SK-N-MC (cell line): ENCODE measurements around the gene PRSS22.

Experiments
- DNase-seq: peaks from one replicate; pipeline ENCODE4 v3.0.0-alpha.2; 2011; ENCODE audit warnings: low read depth, low spot score
- H3K27ac ChIP-seq: fragments of 200-600 bp; sonication (generic); 2 replicates; pipeline ENCODE4 v1.5.1; 2016; ENCODE audit warnings: mixed run types
- H3K36me3 ChIP-seq: fragments of 200-600 bp; sonication (generic); 2 replicates; pipeline ENCODE4 v1.6.1; 2017; ENCODE audit warnings: antibody characterized with exemption, low read length, mixed read lengths; ENCODE audit not compliant: insufficient read depth
- H3K4me3 ChIP-seq: fragments of 200-600 bp; sonication (generic); 2 replicates; pipeline ENCODE4 v1.5.1; 2016
- H3K9ac ChIP-seq: fragments of 200-600 bp; sonication (generic); 2 replicates; pipeline ENCODE4 v1.8.0; 2017; ENCODE audit warnings: mixed run types, mixed read lengths; ENCODE audit not compliant: insufficient read length
- H3K9me3 ChIP-seq: fragments of 200-600 bp; sonication (generic); 2 replicates; pipeline ENCODE4 v1.6.1; 2017; ENCODE audit warnings: low read depth, mild to moderate bottlenecking, antibody characterized with exemption, low read length, moderate library complexity, mixed read lengths
- EZH2 ChIP-seq: fragments of 200-600 bp; sonication (generic); IDR thresholded peaks from one replicate; pipeline ENCODE4 v1.6.1; 2017; ENCODE audit warnings: antibody characterized with exemption
- FOXP2 ChIP-seq: optimal IDR thresholded peaks from 2 replicates; pipeline ENCODE3; 2011; ENCODE audit warnings: mild to moderate bottlenecking, moderate library complexity; ENCODE audit not compliant: insufficient read depth; ENCODE audit errors: extremely low read length, control extremely low read depth
- POLR2AphosphoS5 ChIP-seq: IDR thresholded peaks from 2 replicates; pipeline ENCODE4 v1.6.1; 2012; ENCODE audit warnings: mild to moderate bottlenecking, low read depth, low read length, borderline replicate concordance

PRSS22 gene

DNA sequence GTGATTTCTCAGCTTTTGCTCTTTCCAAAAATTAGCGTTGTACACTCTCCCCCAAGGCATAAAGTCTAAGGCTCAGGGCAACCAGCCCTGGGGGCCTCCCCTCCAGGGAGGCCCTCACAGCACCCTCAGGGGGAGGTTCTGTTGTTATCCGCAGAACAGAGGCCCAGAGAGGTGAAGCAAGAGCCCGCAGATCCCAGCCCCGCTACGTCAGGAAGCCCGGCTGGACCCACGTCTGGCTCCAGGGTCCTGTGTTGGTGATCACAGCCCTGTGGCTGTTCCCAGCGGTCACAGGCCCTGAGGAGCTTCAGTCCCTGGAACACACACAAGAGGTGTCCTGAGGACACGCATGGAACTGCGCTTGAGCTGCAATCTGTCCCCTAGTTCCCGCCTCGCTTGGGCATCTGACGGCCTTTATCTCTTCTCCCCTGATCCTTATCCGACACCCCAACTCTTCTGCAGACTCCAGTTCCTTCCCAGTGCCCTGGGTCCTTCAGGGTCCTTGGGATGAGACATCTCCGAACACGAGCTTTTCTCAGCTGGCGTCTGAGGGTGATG is 29.0 kb downstream of the PRSS22 start:
- TF ChIP-seq FOXP2, result no peak
- TF ChIP-seq POLR2AphosphoS5, result no peak
- no peak for TF ChIP-seq EZH2
- Histone ChIP-seq H3K27ac (no peak overlapping the region), H3K4me3 (no peak overlapping the region), H3K9me3 (no peaks in the 10 kb centered on the region), H3K9ac (no peak overlapping the region), H3K36me3 (no peaks in the 10 kb centered on the region)
- no peak for DNase-seq

DNA sequence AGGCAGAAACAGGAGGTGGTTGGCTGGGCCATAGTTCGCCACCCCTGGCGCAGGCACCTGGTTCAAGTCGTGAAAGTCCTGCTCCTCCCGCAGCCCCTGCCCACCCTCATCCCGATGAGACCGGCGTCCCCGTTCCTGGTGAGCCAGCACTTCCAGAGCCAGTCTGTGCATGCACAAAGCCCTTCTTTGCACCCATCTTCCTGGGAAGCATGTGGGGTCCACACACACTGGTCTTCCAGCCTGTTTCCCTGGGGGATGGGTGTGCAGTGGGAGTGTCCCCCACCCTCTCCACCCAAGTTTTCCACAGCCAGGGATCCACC is 29.5 kb downstream of the PRSS22 start:
- Histone ChIP-seq H3K9me3 (no peaks in the 10 kb centered on the region), H3K9ac (no peak overlapping the region), H3K36me3 (no peaks in the 10 kb centered on the region), H3K27ac (no peak overlapping the region), H3K4me3 (no peak overlapping the region)
- TF ChIP-seq EZH2, result no peak
- TF ChIP-seq FOXP2, result no peak
- TF ChIP-seq POLR2AphosphoS5, result no peak
- no peak for DNase-seq

DNA sequence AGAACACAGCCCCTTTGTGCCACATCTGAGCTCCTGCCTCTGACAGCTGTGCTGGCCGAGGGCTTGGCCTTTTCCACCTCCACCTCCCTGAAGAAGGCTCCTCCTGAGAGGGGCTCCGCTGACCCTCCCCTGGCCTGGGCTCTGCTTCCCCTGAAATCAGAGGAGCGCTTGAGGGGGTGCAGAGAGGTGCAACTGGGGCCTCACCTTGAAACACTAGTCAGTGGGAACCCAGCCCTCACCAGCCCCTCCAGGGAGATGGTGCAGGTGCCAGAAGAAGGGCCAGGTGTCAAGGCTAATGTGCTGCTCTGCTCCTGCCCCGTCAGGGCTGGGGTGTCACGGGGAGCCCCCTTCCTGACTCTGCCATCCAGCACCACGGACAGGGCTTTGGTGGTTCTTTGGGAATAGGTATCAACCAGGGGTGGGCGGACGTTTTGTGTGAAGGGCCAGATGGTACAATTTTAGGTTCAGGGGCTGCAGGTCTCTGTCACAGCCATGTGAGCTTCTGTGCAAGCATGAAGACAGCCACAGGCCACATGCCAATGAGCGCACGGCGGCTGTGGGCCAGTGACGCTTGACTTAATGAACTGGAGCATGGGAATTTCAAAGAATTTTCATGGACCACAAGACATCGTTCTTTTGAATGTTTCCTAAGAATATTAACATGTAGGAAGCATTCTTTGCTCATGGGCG is 30.0 kb downstream of the PRSS22 start:
- H3K36me3 ChIP-seq, result no peaks in the 10 kb centered on the region
- H3K27ac ChIP-seq, result no peak overlapping the region
- H3K4me3 ChIP-seq, result no peak overlapping the region
- TF ChIP-seq POLR2AphosphoS5 (no peak), EZH2 (no peak), FOXP2 (no peak)
- no peaks in the 10 kb centered on the region for H3K9me3 ChIP-seq
- no peak for DNase-seq
- H3K9ac ChIP-seq, result no peak overlapping the region

DNA sequence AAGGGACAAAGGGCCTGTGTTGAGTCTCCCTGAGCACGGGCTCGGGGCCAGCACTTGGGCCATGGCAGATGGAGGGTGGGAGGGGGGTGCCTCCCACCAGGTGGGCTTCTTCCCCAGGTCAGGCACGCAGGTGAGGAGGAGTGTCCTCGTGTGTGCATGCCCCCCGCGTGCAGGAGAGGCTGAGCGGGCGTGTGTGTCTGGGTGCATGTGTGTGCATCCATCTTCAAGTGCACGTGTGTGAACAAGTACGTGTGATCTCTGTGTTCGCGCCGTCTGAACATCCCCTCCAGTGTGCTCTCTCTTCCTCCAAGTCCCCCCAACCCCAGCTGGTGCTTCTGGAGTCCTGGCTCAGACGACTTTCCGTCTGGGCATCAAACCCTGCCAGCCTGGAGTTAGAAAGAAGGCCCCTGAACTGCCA is 30.6 kb downstream of the PRSS22 start:
- no peak overlapping the region for H3K4me3 ChIP-seq
- no peaks in the 10 kb centered on the region for H3K36me3 ChIP-seq
- H3K9me3 ChIP-seq, result no peaks in the 10 kb centered on the region
- no peak for DNase-seq
- H3K27ac ChIP-seq, result no peak overlapping the region
- TF ChIP-seq POLR2AphosphoS5 (no peak), EZH2 (no peak), FOXP2 (no peak)
- H3K9ac ChIP-seq, result no peak overlapping the region

DNA sequence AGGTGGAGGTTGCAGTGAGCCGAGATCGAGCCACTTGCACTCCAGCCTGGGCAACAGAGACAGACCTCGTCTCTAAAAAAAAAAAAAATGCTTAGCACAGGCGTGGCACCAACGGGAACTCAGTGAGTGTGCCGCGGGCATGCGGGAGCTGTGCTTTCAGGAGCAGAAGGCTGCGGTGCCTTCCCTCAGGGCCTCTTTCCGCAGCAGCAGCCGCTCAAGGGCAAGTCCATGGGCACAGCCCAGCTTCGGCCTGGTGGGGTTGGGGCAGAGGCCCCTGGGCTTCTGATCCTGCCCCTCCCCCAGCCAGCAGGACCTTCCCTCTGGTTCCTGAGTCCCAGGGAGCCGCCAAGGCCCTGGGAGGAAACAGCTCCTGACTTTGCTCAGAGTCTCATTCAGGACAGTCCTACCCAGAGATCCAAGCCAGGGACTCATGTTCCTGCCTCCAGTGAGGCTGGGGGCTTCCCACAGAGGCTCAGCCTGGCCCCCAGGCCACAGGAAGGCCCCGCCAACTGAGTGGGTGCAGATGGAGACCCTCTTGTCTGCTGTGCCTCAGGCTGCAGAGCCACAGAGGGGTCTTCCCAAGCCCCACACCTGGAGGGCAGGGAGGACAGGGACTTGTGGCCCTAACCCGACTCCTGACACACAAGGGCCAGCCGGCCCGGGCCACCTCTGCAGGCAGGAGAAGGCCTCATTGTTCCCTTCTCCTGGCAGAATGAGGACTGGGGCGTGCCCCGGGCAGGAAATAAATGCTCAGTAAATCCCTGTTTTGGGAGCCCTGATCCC is 31.2 kb downstream of the PRSS22 start:
- no peaks in the 10 kb centered on the region for H3K9me3 ChIP-seq
- TF ChIP-seq FOXP2, result no peak
- no peak for TF ChIP-seq POLR2AphosphoS5
- no peak for TF ChIP-seq EZH2
- H3K27ac ChIP-seq, result no peak overlapping the region
- DNase-seq, result no peak
- H3K4me3 ChIP-seq, result no peak overlapping the region
- no peak overlapping the region for H3K9ac ChIP-seq
- H3K36me3 ChIP-seq, result no peaks in the 10 kb centered on the region

DNA sequence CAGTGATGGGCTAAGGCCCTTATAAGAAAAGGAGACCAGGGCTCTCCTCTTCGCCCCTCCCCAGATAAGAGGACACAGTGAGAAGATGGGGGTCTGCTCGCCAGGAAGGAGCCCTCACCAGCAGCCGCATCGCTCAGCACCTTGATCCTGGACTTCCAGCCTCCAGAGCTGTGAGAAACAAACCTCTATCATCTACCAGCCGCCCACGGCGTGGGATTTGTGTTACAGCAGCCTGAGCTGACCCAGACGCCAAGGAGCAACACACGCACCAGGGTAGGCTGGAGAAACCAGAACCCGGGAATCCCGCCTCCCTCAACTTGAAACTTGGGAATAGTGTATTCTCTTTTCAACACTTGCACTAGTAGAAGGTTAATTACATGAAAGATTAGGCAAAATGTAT is 32.1 kb downstream of the PRSS22 start:
- no peak for DNase-seq
- TF ChIP-seq FOXP2 (no peak), POLR2AphosphoS5 (no peak), EZH2 (no peak)
- Histone ChIP-seq H3K9ac (no peak overlapping the region), H3K36me3 (no peaks in the 10 kb centered on the region), H3K4me3 (no peak overlapping the region), H3K27ac (no peak overlapping the region), H3K9me3 (no peaks in the 10 kb centered on the region)

DNA sequence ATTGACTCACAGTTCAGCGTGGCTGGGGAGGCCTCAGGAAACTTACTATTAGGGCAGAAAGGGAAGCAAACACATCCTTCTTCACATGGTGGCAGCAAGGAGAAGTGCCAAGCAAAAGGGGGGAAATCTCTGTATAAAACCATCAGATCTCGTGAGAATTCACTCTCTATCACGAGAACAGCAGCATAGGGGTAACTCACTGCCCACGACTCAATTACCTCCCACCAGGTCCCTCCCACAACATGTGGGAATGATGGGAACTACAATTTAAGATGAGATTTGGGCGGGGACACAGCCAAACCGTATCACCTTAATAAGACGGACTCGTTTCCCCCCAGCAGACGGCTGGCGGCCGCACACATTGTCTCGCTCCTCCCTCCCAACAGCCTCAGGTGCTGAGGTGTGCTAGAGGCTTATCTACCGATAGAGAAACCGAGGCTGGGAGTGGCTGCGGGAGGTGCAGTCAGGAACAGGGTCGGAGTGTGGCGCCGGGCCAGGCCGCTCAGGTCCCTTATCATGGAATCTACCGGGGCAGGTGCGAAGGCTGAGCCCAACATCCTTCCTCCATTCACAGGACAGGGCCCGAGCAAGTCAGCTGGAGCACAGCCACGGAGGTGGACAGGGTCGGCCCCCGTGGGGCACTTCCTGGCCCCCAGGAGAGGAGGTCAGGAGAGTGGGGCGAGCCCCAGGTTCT is 32.8 kb downstream of the PRSS22 start:
- H3K4me3 ChIP-seq, result no peak overlapping the region
- no peaks in the 10 kb centered on the region for H3K36me3 ChIP-seq
- H3K9me3 ChIP-seq, result no peaks in the 10 kb centered on the region
- no peak overlapping the region for H3K9ac ChIP-seq
- DNase-seq, result no peak
- no peak overlapping the region for H3K27ac ChIP-seq
- TF ChIP-seq FOXP2 (no peak), POLR2AphosphoS5 (no peak), EZH2 (no peak)

DNA sequence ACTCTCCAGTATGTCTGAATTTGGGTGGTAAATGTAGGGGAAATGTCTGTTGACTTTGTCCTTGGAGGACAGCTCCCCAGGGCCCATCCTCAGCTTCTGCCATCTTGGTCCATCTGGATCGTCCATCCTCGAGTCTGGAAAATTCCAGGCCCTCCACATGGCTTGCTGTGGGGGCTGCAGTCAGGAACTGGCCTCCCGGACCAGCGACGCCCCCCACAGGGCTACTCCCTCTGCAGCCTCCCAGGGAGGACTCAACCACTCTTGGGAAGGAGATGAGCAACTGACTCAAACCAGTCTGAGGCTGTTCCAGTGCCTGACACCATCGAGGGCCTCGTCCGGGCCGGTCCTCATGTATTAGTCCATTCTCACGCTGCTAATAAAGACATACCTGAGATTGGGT is 33.3 kb downstream of the PRSS22 start:
- TF ChIP-seq EZH2, result no peak
- no peak for TF ChIP-seq FOXP2
- TF ChIP-seq POLR2AphosphoS5, result no peak
- DNase-seq, result no peak

More for the DNA sequence above, 33.3 kb downstream of the PRSS22 start:
- H3K27ac ChIP-seq, result no peak overlapping the region
- no peaks in the 10 kb centered on the region for H3K9me3 ChIP-seq
- no peak overlapping the region for H3K4me3 ChIP-seq
- no peaks in the 10 kb centered on the region for H3K36me3 ChIP-seq
- H3K9ac ChIP-seq, result no peak overlapping the region
